Sigmoid colon (tissue), 7 donors: ENCODE measurements around the gene IGSF5. TPM values are rescaled to one million over a fixed set of nuclear protein-coding genes. Genes with fewer than 3 reads are reported as not detected.

ENCODE experiments used
- DNase-seq: peaks from one replicate; pipeline ENCODE4 v3.0.0-alpha.2; 2019
- H3K27ac ChIP-seq, 4 donors: fragments of 200-600 bp; sonication (generic); one replicate each; pipeline ENCODE4 v1.5.1; 2016 to 2019; ENCODE audit warnings: mild to moderate bottlenecking in 1 of 4
- H3K27me3 ChIP-seq, 3 donors: fragments of 200-600 bp; sonication (generic); one replicate each; pipeline ENCODE4 v1.5.1; 2019; ENCODE audit warnings: mild to moderate bottlenecking in 1 of 3
- H3K36me3 ChIP-seq, 4 donors: fragments of 200-600 bp; sonication (generic); one replicate each; pipeline ENCODE4 v1.5.1; 2016 to 2019
- H3K4me1 ChIP-seq, 4 donors: fragments of 200-600 bp; sonication (generic); one replicate each; pipeline ENCODE4 v1.5.1; 2017 to 2019
- H3K4me3 ChIP-seq, 4 donors: fragments of 200-600 bp; sonication (generic); one replicate each; pipeline ENCODE4 v1.5.1; 2017 to 2019; ENCODE audit warnings: mild to moderate bottlenecking in 2 of 4, moderate library complexity in 1 of 4
- H3K9me3 ChIP-seq, 4 donors: fragments of 200-600 bp in 3 of 4; sonication (generic) in 3 of 4; one replicate each; pipeline versions ENCODE4 v1.5.1 to v1.6.1; 2013 to 2019
- CTCF ChIP-seq, 4 experiments: fragments of 450-650 bp in 3 of 4; fragments of 200-600 bp in 1 of 4; IDR thresholded peaks; one replicate each; pipeline ENCODE4 v1.5.1; 2016 to 2019; ENCODE audit warnings: antibody characterized with exemption in 4 of 4, mild to moderate bottlenecking in 3 of 4, moderate library complexity in 2 of 4
- EP300 ChIP-seq, 4 donors: sonication (generic); formaldehyde crosslinking; IDR thresholded peaks; one replicate each; pipeline ENCODE4 v1.6.1; 2017; ENCODE audit warnings: antibody characterized with exemption in 4 of 4
- POLR2A ChIP-seq, 2 donors: fragments of 450-650 bp; IDR thresholded peaks; one replicate each; pipeline ENCODE4 v1.6.1; 2016; ENCODE audit warnings: antibody characterized with exemption in 2 of 2, mild to moderate bottlenecking in 2 of 2, moderate library complexity in 2 of 2
- POLR2AphosphoS5 ChIP-seq, 4 donors: sonication (generic); formaldehyde crosslinking; IDR thresholded peaks; one replicate each; pipeline ENCODE4 v1.6.1; 2017; ENCODE audit warnings: antibody characterized with exemption in 4 of 4
- WGBS, 2 donors: extraction: QIAGEN DNeasy Blood & Tissue Kit; methylation state at CpG; one replicate each; pipeline ENCODE4 v1.1.7; 2013; 5-methylcytosine and 5-hydroxymethylcytosine counted together
- intact Hi-C: fragments of 100-400 bp; cut with DNase I; formaldehyde crosslinking; loops from one replicate; pipeline ENCODE4 v1.15.1; 2023
- polyA plus RNA-seq, 3 donors: library from polyadenylated mRNA; stranded (reverse); fragments of 200-250 nt; gene quantifications; one replicate each; pipeline ENCODE4 v1.2.3, GENCODE V29; 2013
- total RNA-seq, 4 donors: library from RNA; depleted of rRNA; stranded (reverse); fragments of >200 nt; gene quantifications; one replicate each; pipeline ENCODE4 v1.1.0, GENCODE V29; 2016
- donor health status: healthy with polysubstance abuse.
- donor health status: Bipolar disorder and iron deficiency.
- donor health status: healthy.

Gene IGSF5
- total and polyA plus RNA-seq, 7 donors: 0.09 to 0.36 (median 0.27) TPM; not detected in 4

GRCh38 chr21:39799178-39799577 lies 54.2 kb downstream of the IGSF5 start:
- H3K9me3 ChIP-seq: no peaks in the 10 kb centered on the region
- no peaks in the 10 kb centered on the region for H3K27me3 ChIP-seq
- intact Hi-C loops: no loop called here
- no peak overlapping the region for H3K4me3 ChIP-seq
- H3K27ac ChIP-seq: peak overlapping the region in 2 of 4 donors; percentile 29 to 57
- H3K36me3 ChIP-seq: no peaks in the 10 kb centered on the region
- no peak for TF ChIP-seq POLR2A (IDR thresholded peaks at IDR 0.05)
- TF ChIP-seq CTCF (IDR thresholded peaks at IDR 0.05): no peak
- no peak for TF ChIP-seq EP300 (IDR thresholded peaks at IDR 0.05)
- 88 to 91% methylated on average over 7 of the region's 7 CpGs for WGBS, 2 donors
- no peak for DNase-seq
- H3K4me1 ChIP-seq: peaks cover 0 to 12% (median 4%) of the 10 kb centered on the region in 4 donors

GRCh38 chr21:39800311-39800710 lies 55.3 kb downstream of the IGSF5 start:
- peaks cover 0 to 12% (median 4%) of the 10 kb centered on the region in 4 donors for H3K4me1 ChIP-seq
- H3K27me3 ChIP-seq: no peaks in the 10 kb centered on the region
- intact Hi-C loops: no loop called here
- 71 to 74% methylated on average over 4 of the region's 4 CpGs for WGBS, 2 donors
- H3K9me3 ChIP-seq: no peaks in the 10 kb centered on the region
- no peak overlapping the region for H3K27ac ChIP-seq
- no peak for DNase-seq
- no peaks in the 10 kb centered on the region for H3K36me3 ChIP-seq
- H3K4me3 ChIP-seq: no peak overlapping the region
- TF ChIP-seq POLR2A (IDR thresholded peaks at IDR 0.05) (no peak), EP300 (IDR thresholded peaks at IDR 0.05) (no peak), CTCF (IDR thresholded peaks at IDR 0.05) (no peak), POLR2AphosphoS5 (IDR thresholded peaks at IDR 0.05) (no peak)

- no peak overlapping the region for H3K27ac ChIP-seq
- 92 to 96% methylated on average over 2 of the region's 2 CpGs for WGBS, 2 donors
- TF ChIP-seq CTCF (IDR thresholded peaks at IDR 0.05) (no peak), POLR2A (IDR thresholded peaks at IDR 0.05) (no peak), POLR2AphosphoS5 (IDR thresholded peaks at IDR 0.05) (no peak), EP300 (IDR thresholded peaks at IDR 0.05) (no peak)
- no peaks in the 10 kb centered on the region for H3K27me3 ChIP-seq
- no peak for DNase-seq
- no peak overlapping the region for H3K4me3 ChIP-seq
- H3K4me1 ChIP-seq: peaks cover 0 to 12% (median 4%) of the 10 kb centered on the region in 4 donors
- intact Hi-C loops: no loop called here
- H3K36me3 ChIP-seq: no peaks in the 10 kb centered on the region
- no peaks in the 10 kb centered on the region for H3K9me3 ChIP-seq
Measured at GRCh38 chr21:39802217-39802616, 57.2 kb downstream of the IGSF5 start.

GRCh38 chr21:39803393-39803792 lies 58.4 kb downstream of the IGSF5 start:
- Histone ChIP-seq H3K4me3 (no peak overlapping the region), H3K9me3 (no peaks in the 10 kb centered on the region), H3K4me1 (peaks cover 0 to 17% (median 4%) of the 10 kb centered on the region in 4 donors), H3K36me3 (no peaks in the 10 kb centered on the region), H3K27ac (no peak overlapping the region), H3K27me3 (no peaks in the 10 kb centered on the region)
- 90 to 93% methylated on average over 1 of the region's 1 CpG for WGBS, 2 donors
- TF ChIP-seq CTCF (IDR thresholded peaks at IDR 0.05) (no peak), EP300 (IDR thresholded peaks at IDR 0.05) (no peak), POLR2A (IDR thresholded peaks at IDR 0.05) (no peak), POLR2AphosphoS5 (IDR thresholded peaks at IDR 0.05) (no peak)
- intact Hi-C loops: no loop called here
- DNase-seq: no peak

GRCh38 chr21:39804240-39804639 lies 59.3 kb downstream of the IGSF5 start:
- intact Hi-C loops: no loop called here
- WGBS, 2 donors: 89% methylated on average over 3 of the region's 3 CpGs
- DNase-seq: no peak

More at GRCh38 chr21:39804240-39804639, 59.3 kb downstream of the IGSF5 start:
- Histone ChIP-seq H3K4me3 (no peak overlapping the region), H3K27me3 (no peaks in the 10 kb centered on the region), H3K27ac (no peak overlapping the region), H3K36me3 (no peaks in the 10 kb centered on the region), H3K9me3 (no peaks in the 10 kb centered on the region), H3K4me1 (peaks cover 0 to 10% (median under 1%) of the 10 kb centered on the region in 4 donors)
- TF ChIP-seq EP300 (IDR thresholded peaks at IDR 0.05) (no peak), POLR2AphosphoS5 (IDR thresholded peaks at IDR 0.05) (no peak), POLR2A (IDR thresholded peaks at IDR 0.05) (no peak), CTCF (IDR thresholded peaks at IDR 0.05) (no peak)
